ENCODE measurements around the gene DNAH2.

GRCh38 chr17:7717756-7718350 is 309 bp downstream of the DNAH2 start:
- TF ChIP-seq, protein P1, sequence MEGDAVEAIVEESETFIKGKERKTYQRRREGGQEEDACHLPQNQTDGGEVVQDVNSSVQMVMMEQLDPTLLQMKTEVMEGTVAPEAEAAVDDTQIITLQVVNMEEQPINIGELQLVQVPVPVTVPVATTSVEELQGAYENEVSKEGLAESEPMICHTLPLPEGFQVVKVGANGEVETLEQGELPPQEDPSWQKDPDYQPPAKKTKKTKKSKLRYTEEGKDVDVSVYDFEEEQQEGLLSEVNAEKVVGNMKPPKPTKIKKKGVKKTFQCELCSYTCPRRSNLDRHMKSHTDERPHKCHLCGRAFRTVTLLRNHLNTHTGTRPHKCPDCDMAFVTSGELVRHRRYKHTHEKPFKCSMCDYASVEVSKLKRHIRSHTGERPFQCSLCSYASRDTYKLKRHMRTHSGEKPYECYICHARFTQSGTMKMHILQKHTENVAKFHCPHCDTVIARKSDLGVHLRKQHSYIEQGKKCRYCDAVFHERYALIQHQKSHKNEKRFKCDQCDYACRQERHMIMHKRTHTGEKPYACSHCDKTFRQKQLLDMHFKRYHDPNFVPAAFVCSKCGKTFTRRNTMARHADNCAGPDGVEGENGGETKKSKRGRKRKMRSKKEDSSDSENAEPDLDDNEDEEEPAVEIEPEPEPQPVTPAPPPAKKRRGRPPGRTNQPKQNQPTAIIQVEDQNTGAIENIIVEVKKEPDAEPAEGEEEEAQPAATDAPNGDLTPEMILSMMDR (conservative IDR thresholded peaks at IDR 0.05; ENCODE audit: low read length), result no peak
- no peak for TF ChIP-seq EZH2phosphoT487 (IDR thresholded peaks at IDR 0.05; ENCODE audit: borderline replicate concordance, low read depth, low read length)
